ENCODE measurements around the gene FES.
"Not testable (repeated sequence)": the region's sequence is repeated elsewhere in the genome, so short reads cannot be mapped to it uniquely, and the experiment has no call there.

FES gene

GRCh38 chr15:90891346-90891949 lies 7.1 kb downstream of the FES start:
- no peak for TF ChIP-seq CTCF (IDR thresholded peaks at IDR 0.05; ENCODE audit: low read length, missing control alignments)
- H3K4me3 ChIP-seq (replicated peaks; ENCODE audit: low read depth, low read length), result no peak overlapping the region
- DNase-seq (ENCODE audit: low read depth), result no peak

GRCh38 chr15:90892023-90892422 lies 7.7 kb downstream of the FES start:
- no peak for DNase-seq (ENCODE audit: low read depth)
- H3K4me3 ChIP-seq (replicated peaks; ENCODE audit: low read depth, low read length), result no peak overlapping the region
- no peak for TF ChIP-seq CTCF (IDR thresholded peaks at IDR 0.05; ENCODE audit: low read length, missing control alignments)

GRCh38 chr15:90892498-90893174 lies 8.3 kb downstream of the FES start:
- no peak for DNase-seq (ENCODE audit: low read depth)
- no peak for TF ChIP-seq CTCF (IDR thresholded peaks at IDR 0.05; ENCODE audit: low read length, missing control alignments)
- H3K4me3 ChIP-seq (replicated peaks; ENCODE audit: low read depth, low read length), result no peak overlapping the region

GRCh38 chr15:90893175-90894090 lies 9.1 kb downstream of the FES start:
- no peak for DNase-seq (ENCODE audit: low read depth)
- no peak overlapping the region for H3K4me3 ChIP-seq (replicated peaks; ENCODE audit: low read depth, low read length)
- TF ChIP-seq CTCF (IDR thresholded peaks at IDR 0.05; ENCODE audit: low read length, missing control alignments), result no peak

- DNase-seq (ENCODE audit: low read depth), result peak; percentile 12
- TF ChIP-seq CTCF (IDR thresholded peaks at IDR 0.05; ENCODE audit: low read length, missing control alignments), result no peak
- no peak overlapping the region for H3K4me3 ChIP-seq (replicated peaks; ENCODE audit: low read depth, low read length)
Observed at GRCh38 chr15:90895571-90896117, 11.3 kb downstream of the FES start.

GRCh38 chr15:90897131-90897655 lies 12.9 kb downstream of the FES start:
- not testable (repeated sequence) for DNase-seq (ENCODE audit: low read depth); H3K4me3 ChIP-seq (replicated peaks; ENCODE audit: low read depth, low read length)

Data from fibroblast of pulmonary artery (primary cell).